Transverse colon (tissue), 3 donors: Measurements from ENCODE around the gene SGSM1.

Source experiments
- EP300 ChIP-seq: sonication (generic); formaldehyde crosslinking; IDR thresholded peaks from one replicate; pipeline ENCODE4 v1.6.1; 2017; ENCODE audit warnings: antibody characterized with exemption, low read depth
- POLR2A ChIP-seq: fragments of 450-650 bp; IDR thresholded peaks from one replicate; pipeline ENCODE4 v1.6.1; 2016; ENCODE audit warnings: antibody characterized with exemption, mild to moderate bottlenecking, moderate library complexity
- TF ChIP-seq, protein P1 (sequence below), 5 experiments: fragments of 200-600 bp in 3 of 5; fragments of 450-650 bp in 2 of 5; sonication (generic) in 3 of 5; IDR thresholded peaks; 1 replicate in 2 of 5; 2 replicates in 3 of 5; pipeline ENCODE4 v1.5.1; 2016 to 2017; ENCODE audit warnings: antibody characterized with exemption in 5 of 5, inconsistent platforms in 3 of 5, mild to moderate bottlenecking in 2 of 5, moderate library complexity in 1 of 5

DNA sequence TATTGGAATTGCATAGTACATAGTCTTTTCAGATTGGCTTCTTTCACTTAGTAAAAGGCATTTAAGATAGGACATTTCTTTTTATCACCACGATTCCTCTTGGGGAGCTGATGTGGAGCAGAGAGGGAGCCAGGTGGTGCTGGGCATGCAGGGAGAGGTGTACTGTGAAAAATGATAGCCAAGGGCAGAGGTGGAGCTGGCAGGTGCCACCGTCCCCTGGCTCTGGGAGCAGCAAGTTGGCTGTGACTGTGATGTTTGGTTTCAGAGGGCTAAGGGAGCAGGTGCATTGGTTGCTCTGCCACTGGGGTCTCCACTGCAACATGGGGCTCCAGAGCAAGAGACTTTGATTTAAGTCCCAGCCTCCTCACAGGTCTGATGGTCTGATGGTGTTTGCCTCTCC lies 16.5 kb downstream of the SGSM1 start:
- TF ChIP-seq EP300 (no peak), POLR2A (no peak)
- TF ChIP-seq, protein P1, sequence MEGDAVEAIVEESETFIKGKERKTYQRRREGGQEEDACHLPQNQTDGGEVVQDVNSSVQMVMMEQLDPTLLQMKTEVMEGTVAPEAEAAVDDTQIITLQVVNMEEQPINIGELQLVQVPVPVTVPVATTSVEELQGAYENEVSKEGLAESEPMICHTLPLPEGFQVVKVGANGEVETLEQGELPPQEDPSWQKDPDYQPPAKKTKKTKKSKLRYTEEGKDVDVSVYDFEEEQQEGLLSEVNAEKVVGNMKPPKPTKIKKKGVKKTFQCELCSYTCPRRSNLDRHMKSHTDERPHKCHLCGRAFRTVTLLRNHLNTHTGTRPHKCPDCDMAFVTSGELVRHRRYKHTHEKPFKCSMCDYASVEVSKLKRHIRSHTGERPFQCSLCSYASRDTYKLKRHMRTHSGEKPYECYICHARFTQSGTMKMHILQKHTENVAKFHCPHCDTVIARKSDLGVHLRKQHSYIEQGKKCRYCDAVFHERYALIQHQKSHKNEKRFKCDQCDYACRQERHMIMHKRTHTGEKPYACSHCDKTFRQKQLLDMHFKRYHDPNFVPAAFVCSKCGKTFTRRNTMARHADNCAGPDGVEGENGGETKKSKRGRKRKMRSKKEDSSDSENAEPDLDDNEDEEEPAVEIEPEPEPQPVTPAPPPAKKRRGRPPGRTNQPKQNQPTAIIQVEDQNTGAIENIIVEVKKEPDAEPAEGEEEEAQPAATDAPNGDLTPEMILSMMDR (IDR thresholded peaks at IDR 0.05), result no peak
